Measurements from ENCODE around the gene ZNF335. TPM values are rescaled to one million over a fixed set of nuclear protein-coding genes. Genes with fewer than 3 reads are reported as not detected.

Gene ZNF335
- total and polyA plus RNA-seq, 9 donors = 3.5 to 25.7 (median 15.7) TPM

DNA sequence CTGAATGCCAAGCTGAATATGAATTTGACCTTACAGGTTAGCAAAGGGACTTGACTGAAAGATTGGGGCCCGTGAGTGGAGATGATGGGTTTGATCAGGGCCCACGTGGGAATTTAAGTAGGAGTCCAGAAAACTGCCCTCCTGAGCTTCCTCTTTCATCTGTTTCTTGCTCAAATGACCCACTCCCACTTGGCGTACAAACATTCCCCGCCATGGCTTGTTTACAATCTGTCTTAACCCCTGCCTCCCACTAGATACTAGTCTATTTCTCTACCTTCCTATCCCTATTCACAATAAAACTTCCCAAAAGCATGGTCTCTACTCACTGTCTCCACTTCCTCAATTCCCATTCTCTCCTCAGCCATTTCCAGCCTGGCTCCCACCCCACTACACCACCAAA lies 46.1 kb upstream of the ZNF335 start:
- no peak for TF ChIP-seq POLR2A (IDR thresholded peaks at IDR 0.05)
- TF ChIP-seq, protein P1, sequence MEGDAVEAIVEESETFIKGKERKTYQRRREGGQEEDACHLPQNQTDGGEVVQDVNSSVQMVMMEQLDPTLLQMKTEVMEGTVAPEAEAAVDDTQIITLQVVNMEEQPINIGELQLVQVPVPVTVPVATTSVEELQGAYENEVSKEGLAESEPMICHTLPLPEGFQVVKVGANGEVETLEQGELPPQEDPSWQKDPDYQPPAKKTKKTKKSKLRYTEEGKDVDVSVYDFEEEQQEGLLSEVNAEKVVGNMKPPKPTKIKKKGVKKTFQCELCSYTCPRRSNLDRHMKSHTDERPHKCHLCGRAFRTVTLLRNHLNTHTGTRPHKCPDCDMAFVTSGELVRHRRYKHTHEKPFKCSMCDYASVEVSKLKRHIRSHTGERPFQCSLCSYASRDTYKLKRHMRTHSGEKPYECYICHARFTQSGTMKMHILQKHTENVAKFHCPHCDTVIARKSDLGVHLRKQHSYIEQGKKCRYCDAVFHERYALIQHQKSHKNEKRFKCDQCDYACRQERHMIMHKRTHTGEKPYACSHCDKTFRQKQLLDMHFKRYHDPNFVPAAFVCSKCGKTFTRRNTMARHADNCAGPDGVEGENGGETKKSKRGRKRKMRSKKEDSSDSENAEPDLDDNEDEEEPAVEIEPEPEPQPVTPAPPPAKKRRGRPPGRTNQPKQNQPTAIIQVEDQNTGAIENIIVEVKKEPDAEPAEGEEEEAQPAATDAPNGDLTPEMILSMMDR (IDR thresholded peaks at IDR 0.05) = no peak
- TF ChIP-seq EP300 (IDR thresholded peaks at IDR 0.05) = no peak
- no peak overlapping the region for H3K27ac ChIP-seq
- intact Hi-C loops (cut with DNase I) = no loop called here
- no peak for DNase-seq
- no peak overlapping the region for H3K4me3 ChIP-seq
- H3K9me3 ChIP-seq = no peaks in the 10 kb centered on the region
- peaks cover 7% of the 10 kb centered on the region for H3K27me3 ChIP-seq
- WGBS, 3 donors = 20 to 35% (median 30%) methylated on average over 4 of the region's 4 CpGs
- H3K4me1 ChIP-seq (ENCODE audit: insufficient read depth) = peaks cover 2% of the 10 kb centered on the region
- no peaks in the 10 kb centered on the region for H3K36me3 ChIP-seq

DNA sequence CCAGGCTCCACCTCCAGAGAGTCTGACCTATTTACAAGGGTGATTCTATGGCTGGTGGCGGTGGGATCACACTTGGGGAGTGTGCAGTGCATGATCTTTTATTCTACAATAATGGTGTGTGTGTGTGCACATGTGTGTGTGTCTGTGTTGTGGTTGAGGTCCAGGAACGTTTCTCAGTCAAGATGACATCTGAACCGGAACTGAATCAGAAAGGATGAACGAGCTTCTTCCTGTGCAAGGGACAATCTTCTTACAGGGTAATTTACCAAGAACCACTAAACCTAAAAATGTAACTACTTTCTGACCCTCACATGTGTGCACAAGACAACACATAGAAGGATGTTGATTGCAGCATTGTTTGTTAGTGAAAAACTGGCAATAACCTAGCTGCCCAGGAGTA lies 45.3 kb upstream of the ZNF335 start:
- H3K9me3 ChIP-seq = no peaks in the 10 kb centered on the region
- H3K27me3 ChIP-seq = peaks cover 7% of the 10 kb centered on the region
- TF ChIP-seq POLR2A (IDR thresholded peaks at IDR 0.05) (no peak), EP300 (IDR thresholded peaks at IDR 0.05) (no peak)
- TF ChIP-seq, protein P1 (IDR thresholded peaks at IDR 0.05) = no peak
- H3K4me1 ChIP-seq (ENCODE audit: insufficient read depth) = peaks cover 2% of the 10 kb centered on the region
- no peak overlapping the region for H3K4me3 ChIP-seq
- no peak overlapping the region for H3K27ac ChIP-seq
- H3K36me3 ChIP-seq = no peaks in the 10 kb centered on the region
- no peak for DNase-seq
- intact Hi-C loops (cut with DNase I) = no loop called here
- WGBS, 3 donors = 64 to 73% (median 68%) methylated on average over 4 of the region's 4 CpGs

DNA sequence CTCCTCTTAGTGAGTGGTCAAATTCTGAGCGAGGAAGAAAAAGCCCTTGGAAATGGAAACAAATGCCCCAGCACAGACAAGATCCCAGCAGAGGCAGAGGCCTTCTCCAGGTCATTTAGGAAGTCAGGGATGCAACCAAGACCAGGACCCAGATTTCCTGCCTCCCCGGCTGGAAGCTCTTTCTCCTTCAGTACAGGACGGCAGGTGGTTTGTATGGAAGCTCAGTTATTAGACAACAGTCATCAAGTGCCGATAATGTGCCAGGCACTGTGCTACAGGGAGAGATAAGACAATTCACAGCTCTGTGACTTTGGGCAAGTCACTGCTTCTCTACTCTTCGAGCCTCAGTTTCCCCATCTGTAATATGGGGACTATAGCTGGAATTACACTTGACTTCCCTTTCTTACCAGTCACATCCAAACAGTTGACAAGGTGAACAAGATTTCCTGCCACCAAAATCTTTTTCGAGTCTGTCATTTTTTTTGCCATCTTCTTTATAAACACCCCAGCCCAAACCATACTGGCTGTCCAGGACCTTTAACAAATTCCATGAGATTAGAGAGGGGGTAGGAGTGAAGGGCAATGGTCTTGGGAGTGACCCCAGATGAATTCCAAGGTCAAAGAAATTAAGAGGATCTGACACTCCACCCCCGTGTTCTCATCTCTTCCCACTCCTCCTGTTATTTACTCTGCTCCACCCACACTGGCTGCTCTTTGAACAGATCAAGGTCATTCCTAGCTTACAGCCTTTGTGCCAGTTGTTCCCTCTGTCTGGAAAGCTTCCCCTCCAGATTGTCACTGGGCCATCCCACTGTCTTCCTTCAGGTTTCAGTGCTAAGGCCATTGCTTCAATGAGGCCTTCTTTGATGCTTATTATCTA lies 42.8 kb upstream of the ZNF335 start:
- WGBS, 3 donors = 35 to 53% (median 39%) methylated on average over 7 of the region's 7 CpGs
- no peak overlapping the region for H3K27ac ChIP-seq
- H3K4me1 ChIP-seq (ENCODE audit: insufficient read depth) = no peaks in the 10 kb centered on the region
- H3K36me3 ChIP-seq = no peaks in the 10 kb centered on the region
- intact Hi-C loops (cut with DNase I) = loop anchor here in 1 of 4 donors (5.0 kb wide), 1 partner anchor 73 kb away; the partner anchor contains the start of gene NCOA5
- H3K9me3 ChIP-seq = no peaks in the 10 kb centered on the region
- H3K27me3 ChIP-seq = peaks cover 5% of the 10 kb centered on the region
- no peak overlapping the region for H3K4me3 ChIP-seq
- TF ChIP-seq EP300 (IDR thresholded peaks at IDR 0.05) (no peak), POLR2A (IDR thresholded peaks at IDR 0.05) (no peak)
- TF ChIP-seq, protein P1 (IDR thresholded peaks at IDR 0.05) = no peak
- DNase-seq = no peak

DNA sequence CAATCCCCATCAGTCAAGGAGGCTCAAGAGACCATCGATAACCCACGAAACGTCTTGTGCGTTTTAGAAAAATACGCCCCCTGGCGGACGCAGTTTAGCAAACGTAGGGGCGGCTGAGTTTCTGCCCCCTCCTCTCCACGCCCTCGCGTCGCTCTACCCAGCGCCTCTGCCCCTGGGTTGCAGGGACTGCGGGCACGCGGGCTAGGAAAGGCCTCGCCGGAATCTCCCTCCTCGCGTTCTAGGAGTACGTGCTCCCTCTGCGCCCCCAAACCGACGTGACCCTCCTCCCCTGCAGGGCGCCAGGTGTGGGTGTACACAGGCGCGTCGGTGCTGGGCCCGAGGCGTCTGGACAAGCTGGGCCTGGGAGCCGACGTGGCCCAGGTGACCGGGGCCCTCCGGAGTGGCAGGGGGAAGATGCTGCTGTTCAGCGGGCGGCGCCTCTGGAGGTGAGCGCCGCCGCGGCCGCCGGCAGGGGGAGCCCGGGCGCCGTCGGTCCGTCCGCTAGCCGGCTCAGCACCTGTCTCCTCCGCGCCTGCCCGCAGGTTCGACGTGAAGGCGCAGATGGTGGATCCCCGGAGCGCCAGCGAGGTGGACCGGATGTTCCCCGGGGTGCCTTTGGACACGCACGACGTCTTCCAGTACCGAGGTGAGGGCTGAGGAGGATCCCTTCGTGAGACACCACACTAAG lies 42.0 kb upstream of the ZNF335 start:
- intact Hi-C loops (cut with DNase I) = loop anchor here in 1 of 4 donors (5.0 kb wide), 1 partner anchor 73 kb away; the partner anchor contains the start of gene NCOA5
- 1 to 2% (median 1%) methylated on average over 59 to 67 of the region's 67 CpGs for WGBS, 3 donors
- no peak overlapping the region for H3K27ac ChIP-seq
- DNase-seq = peak; percentile 22 to 70 (median 41)
- no peaks in the 10 kb centered on the region for H3K36me3 ChIP-seq
- TF ChIP-seq, protein P1 (IDR thresholded peaks at IDR 0.05) = peak; percentile 8 to 69 (median 52)
- TF ChIP-seq POLR2A (IDR thresholded peaks at IDR 0.05) (no peak), EP300 (IDR thresholded peaks at IDR 0.05) (no peak)
- H3K9me3 ChIP-seq = no peaks in the 10 kb centered on the region
- H3K27me3 ChIP-seq = peaks cover 5% of the 10 kb centered on the region
- no peak overlapping the region for H3K4me3 ChIP-seq
- H3K4me1 ChIP-seq (ENCODE audit: insufficient read depth) = no peaks in the 10 kb centered on the region

Data from ovary (tissue), 9 donors.